ENCODE measurements around the gene SYT9.

Gene SYT9

DNA sequence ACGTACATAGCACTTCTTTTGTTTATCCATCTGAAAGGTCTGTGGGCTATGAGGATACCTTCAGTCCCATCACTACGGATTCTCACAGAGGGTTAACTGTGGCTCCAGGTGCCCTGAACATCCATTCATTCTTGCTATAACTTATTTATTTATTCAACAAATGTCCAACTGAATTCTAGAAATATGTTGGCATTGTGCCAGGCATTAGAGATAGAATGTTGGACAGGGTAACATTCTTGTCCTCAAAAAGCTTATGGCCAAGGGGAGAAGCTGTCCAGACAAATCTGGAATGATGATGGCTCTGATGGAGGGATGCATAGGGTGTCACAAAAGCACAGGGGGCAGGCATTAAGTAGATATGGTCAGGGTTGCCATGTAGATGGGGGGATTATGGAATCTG, 242.0 kb downstream of the SYT9 start:
- no peak overlapping the region for H3K27ac ChIP-seq (ENCODE audit: low read depth, low read length)
- H3K4me1 ChIP-seq (ENCODE audit: control insufficient read depth in 1 of 2, insufficient read depth in 2 of 2, low read length in 2 of 2): peaks cover 17 to 19% of the 10 kb centered on the region in 2 donors
- H3K9ac ChIP-seq (ENCODE audit: low read depth in 1 of 2, low read length in 2 of 2): no peak overlapping the region
- H3K36me3 ChIP-seq (ENCODE audit: control insufficient read depth in 1 of 2, insufficient read depth in 2 of 2, low read length in 2 of 2): no peaks in the 10 kb centered on the region
- H3K4me3 ChIP-seq (ENCODE audit: low read depth in 1 of 2, low read length in 2 of 2): no peak overlapping the region
- no peaks in the 10 kb centered on the region for H3K9me3 ChIP-seq (ENCODE audit: control insufficient read depth in 1 of 2, low read length in 2 of 2)
- no peaks in the 10 kb centered on the region for H3K27me3 ChIP-seq (ENCODE audit: control insufficient read depth in 1 of 2, insufficient read depth in 2 of 2, low read length in 2 of 2)

DNA sequence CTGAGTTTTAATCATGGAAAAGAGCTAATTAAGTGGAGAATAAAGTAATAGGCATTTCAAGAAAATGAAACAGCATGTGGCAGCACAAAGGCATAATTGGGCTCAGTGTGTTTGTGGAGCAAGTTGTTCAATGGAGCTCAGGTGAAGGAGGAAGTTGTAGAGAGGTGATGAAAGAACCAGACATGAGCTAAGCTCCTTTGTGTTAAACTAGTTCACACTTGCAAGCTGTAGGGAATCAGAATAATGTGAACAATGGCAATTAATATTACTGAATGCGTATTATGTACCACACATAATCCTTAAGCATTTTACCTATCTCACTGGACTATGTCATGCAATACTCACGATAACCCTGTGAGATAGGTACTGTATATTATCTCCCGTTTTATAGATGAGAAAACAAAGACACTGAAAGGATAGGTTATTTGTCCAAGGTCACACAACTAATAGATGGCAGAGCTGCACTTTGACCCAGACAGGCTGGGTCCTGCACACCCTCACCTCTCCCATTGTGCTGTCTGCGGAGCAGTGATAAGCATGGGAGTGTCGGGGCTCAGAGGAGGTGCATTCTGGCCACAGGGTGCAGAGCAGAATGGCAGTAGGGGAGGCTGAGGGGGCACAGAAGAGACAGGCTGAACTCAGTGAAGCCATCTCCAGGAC, 242.5 kb downstream of the SYT9 start:
- H3K27ac ChIP-seq (ENCODE audit: low read depth, low read length): no peak overlapping the region
- H3K9ac ChIP-seq (ENCODE audit: low read depth in 1 of 2, low read length in 2 of 2): no peak overlapping the region
- H3K4me1 ChIP-seq (ENCODE audit: control insufficient read depth in 1 of 2, insufficient read depth in 2 of 2, low read length in 2 of 2): peaks cover 17 to 19% of the 10 kb centered on the region in 2 donors

DNA sequence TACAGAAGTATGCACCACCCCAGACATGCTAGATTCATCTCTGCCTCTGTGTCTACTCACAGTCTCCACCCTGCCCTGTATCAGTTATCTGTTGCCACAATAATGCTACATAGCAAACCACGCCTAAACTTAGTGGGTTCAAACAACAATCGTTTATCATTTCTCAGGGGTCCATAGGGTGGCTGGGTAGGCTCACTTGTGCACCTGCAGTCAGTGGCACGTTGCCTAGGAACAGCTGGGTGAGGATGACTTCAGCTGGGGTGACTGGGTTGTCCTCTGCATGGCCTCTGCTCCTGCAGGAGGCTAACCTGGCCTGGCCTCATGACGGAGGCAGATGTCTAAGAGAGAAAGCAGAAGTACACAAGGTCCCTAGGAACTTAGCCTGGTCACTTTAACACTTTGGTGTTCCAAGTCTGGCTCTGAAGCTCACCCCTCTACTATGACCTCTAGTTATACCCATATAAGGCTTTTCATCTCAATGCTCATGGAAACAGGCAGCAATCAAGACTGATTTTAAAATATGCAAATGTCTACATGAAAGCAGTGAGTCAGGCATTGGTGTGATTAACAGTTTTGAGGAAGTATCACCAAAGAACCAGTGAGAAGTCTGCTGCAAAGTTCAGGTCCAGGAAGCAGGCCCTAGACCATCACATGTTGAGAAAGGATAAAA, 244.3 kb downstream of the SYT9 start:
- no peaks in the 10 kb centered on the region for H3K27me3 ChIP-seq (ENCODE audit: control insufficient read depth in 1 of 2, insufficient read depth in 2 of 2, low read length in 2 of 2)
- no peak overlapping the region for H3K9ac ChIP-seq (ENCODE audit: low read depth in 1 of 2, low read length in 2 of 2)
- no peaks in the 10 kb centered on the region for H3K36me3 ChIP-seq (ENCODE audit: control insufficient read depth in 1 of 2, insufficient read depth in 2 of 2, low read length in 2 of 2)
- H3K4me3 ChIP-seq (ENCODE audit: low read depth in 1 of 2, low read length in 2 of 2): no peak overlapping the region
- no peaks in the 10 kb centered on the region for H3K9me3 ChIP-seq (ENCODE audit: control insufficient read depth in 1 of 2, low read length in 2 of 2)
- peaks cover 17 to 19% of the 10 kb centered on the region in 2 donors for H3K4me1 ChIP-seq (ENCODE audit: control insufficient read depth in 1 of 2, insufficient read depth in 2 of 2, low read length in 2 of 2)
- H3K27ac ChIP-seq (ENCODE audit: low read depth, low read length): no peak overlapping the region

More for the DNA sequence above, 242.5 kb downstream of the SYT9 start:
- no peaks in the 10 kb centered on the region for H3K36me3 ChIP-seq (ENCODE audit: control insufficient read depth in 1 of 2, insufficient read depth in 2 of 2, low read length in 2 of 2)
- no peaks in the 10 kb centered on the region for H3K27me3 ChIP-seq (ENCODE audit: control insufficient read depth in 1 of 2, insufficient read depth in 2 of 2, low read length in 2 of 2)
- no peak overlapping the region for H3K4me3 ChIP-seq (ENCODE audit: low read depth in 1 of 2, low read length in 2 of 2)
- H3K9me3 ChIP-seq (ENCODE audit: control insufficient read depth in 1 of 2, low read length in 2 of 2): no peaks in the 10 kb centered on the region

DNA sequence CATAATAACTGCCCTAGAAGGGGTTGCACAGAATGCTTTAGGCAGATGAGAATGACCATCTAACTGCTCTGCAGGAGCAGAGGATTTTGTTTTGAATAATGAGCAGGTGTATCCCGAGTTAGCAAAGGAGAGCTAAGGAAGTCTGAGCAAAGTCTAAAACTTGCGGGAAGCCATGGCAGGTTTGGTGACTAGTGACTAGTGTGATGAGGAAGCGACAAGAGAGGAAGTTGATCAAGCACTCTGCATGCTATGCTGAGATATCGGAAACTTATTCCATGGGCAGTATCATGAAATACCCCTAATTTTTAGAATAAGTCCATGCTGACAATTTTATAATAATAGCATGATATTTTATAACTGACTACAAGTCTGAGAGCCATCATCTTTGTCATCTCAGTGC, 246.5 kb downstream of the SYT9 start:
- Histone ChIP-seq H3K9ac (ENCODE audit: low read depth in 1 of 2, low read length in 2 of 2) (no peak overlapping the region), H3K4me3 (ENCODE audit: low read depth in 1 of 2, low read length in 2 of 2) (no peak overlapping the region), H3K9me3 (ENCODE audit: control insufficient read depth in 1 of 2, low read length in 2 of 2) (no peaks in the 10 kb centered on the region), H3K27ac (ENCODE audit: low read depth, low read length) (no peak overlapping the region), H3K36me3 (ENCODE audit: control insufficient read depth in 1 of 2, insufficient read depth in 2 of 2, low read length in 2 of 2) (no peaks in the 10 kb centered on the region), H3K27me3 (ENCODE audit: control insufficient read depth in 1 of 2, insufficient read depth in 2 of 2, low read length in 2 of 2) (no peaks in the 10 kb centered on the region), H3K4me1 (ENCODE audit: control insufficient read depth in 1 of 2, insufficient read depth in 2 of 2, low read length in 2 of 2) (peaks cover 17 to 19% of the 10 kb centered on the region in 2 donors)

DNA sequence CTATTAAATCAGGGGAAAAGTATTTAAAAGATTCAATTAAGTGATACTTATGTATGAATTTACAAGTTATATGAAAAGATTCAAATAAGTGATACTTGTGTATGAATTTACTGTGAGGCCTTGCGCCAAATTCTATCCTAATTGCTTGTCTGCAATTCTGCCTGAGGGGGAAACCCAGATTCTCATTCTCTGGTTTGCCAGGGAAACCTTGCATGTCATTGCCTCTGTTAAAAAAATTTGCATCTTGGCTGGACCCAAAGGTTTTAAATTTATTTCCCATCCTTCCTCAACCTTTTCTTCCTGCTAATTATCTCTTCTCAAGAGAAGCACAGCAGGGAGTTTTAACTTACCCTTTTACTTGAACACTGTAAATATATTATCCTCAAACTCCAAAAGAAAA, 247.4 kb downstream of the SYT9 start:
- Histone ChIP-seq H3K27ac (ENCODE audit: low read depth, low read length) (no peak overlapping the region), H3K9ac (ENCODE audit: low read depth in 1 of 2, low read length in 2 of 2) (no peak overlapping the region), H3K9me3 (ENCODE audit: control insufficient read depth in 1 of 2, low read length in 2 of 2) (no peaks in the 10 kb centered on the region), H3K27me3 (ENCODE audit: control insufficient read depth in 1 of 2, insufficient read depth in 2 of 2, low read length in 2 of 2) (no peaks in the 10 kb centered on the region), H3K4me3 (ENCODE audit: low read depth in 1 of 2, low read length in 2 of 2) (no peak overlapping the region), H3K4me1 (ENCODE audit: control insufficient read depth in 1 of 2, insufficient read depth in 2 of 2, low read length in 2 of 2) (peaks cover 12 to 17% of the 10 kb centered on the region in 2 donors), H3K36me3 (ENCODE audit: control insufficient read depth in 1 of 2, insufficient read depth in 2 of 2, low read length in 2 of 2) (no peaks in the 10 kb centered on the region)

DNA sequence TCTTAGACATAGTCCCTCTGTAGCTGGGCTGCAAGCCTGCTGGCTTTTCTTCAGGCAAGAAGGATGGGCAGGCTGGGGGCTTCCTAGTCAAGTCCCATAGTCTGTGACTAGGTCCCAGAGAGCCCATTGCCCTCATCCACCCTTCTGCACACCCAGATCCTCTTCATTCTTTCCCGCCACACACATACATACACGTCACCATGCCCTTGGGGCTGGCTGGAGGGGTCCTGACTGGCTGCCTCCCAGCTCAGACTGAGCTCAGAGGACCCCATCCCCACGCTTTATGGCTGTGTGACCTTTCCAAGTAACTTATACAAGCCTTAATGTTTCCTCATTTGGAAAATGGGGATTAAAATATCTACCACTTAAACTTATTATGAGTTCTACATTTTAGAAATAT, 248.5 kb downstream of the SYT9 start:
- Histone ChIP-seq H3K9me3 (ENCODE audit: control insufficient read depth in 1 of 2, low read length in 2 of 2) (no peaks in the 10 kb centered on the region), H3K27me3 (ENCODE audit: control insufficient read depth in 1 of 2, insufficient read depth in 2 of 2, low read length in 2 of 2) (no peaks in the 10 kb centered on the region), H3K4me1 (ENCODE audit: control insufficient read depth in 1 of 2, insufficient read depth in 2 of 2, low read length in 2 of 2) (peaks cover 5 to 12% of the 10 kb centered on the region in 2 donors), H3K27ac (ENCODE audit: low read depth, low read length) (no peak overlapping the region), H3K36me3 (ENCODE audit: control insufficient read depth in 1 of 2, insufficient read depth in 2 of 2, low read length in 2 of 2) (no peaks in the 10 kb centered on the region), H3K4me3 (ENCODE audit: low read depth in 1 of 2, low read length in 2 of 2) (no peak overlapping the region), H3K9ac (ENCODE audit: low read depth in 1 of 2, low read length in 2 of 2) (no peak overlapping the region)

DNA sequence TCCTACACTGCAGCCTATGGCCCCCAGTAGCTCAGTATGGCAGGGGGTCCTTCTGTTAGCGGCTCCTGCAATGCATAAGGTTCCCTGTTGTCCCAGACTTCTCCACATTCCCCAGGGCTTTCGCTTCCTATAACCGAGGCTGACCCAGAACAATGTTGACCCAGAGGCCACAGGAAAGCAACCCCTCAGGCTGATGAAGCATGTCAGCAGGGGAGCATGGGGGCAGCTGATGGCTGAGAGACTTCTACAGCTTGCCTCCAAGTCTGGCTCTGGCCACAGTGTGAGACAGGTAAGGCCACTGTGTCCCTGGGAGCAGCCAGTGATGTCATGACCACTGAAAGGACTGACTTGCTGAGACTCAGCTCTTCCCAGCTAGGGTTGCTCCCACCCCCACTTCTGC, 249.5 kb downstream of the SYT9 start:
- Histone ChIP-seq H3K4me3 (ENCODE audit: low read depth in 1 of 2, low read length in 2 of 2) (no peak overlapping the region), H3K27me3 (ENCODE audit: control insufficient read depth in 1 of 2, insufficient read depth in 2 of 2, low read length in 2 of 2) (no peaks in the 10 kb centered on the region), H3K36me3 (ENCODE audit: control insufficient read depth in 1 of 2, insufficient read depth in 2 of 2, low read length in 2 of 2) (no peaks in the 10 kb centered on the region), H3K9me3 (ENCODE audit: control insufficient read depth in 1 of 2, low read length in 2 of 2) (no peaks in the 10 kb centered on the region), H3K9ac (ENCODE audit: low read depth in 1 of 2, low read length in 2 of 2) (no peak overlapping the region), H3K4me1 (ENCODE audit: control insufficient read depth in 1 of 2, insufficient read depth in 2 of 2, low read length in 2 of 2) (peaks cover 0 to 3% of the 10 kb centered on the region in 2 donors), H3K27ac (ENCODE audit: low read depth, low read length) (no peak overlapping the region)

DNA sequence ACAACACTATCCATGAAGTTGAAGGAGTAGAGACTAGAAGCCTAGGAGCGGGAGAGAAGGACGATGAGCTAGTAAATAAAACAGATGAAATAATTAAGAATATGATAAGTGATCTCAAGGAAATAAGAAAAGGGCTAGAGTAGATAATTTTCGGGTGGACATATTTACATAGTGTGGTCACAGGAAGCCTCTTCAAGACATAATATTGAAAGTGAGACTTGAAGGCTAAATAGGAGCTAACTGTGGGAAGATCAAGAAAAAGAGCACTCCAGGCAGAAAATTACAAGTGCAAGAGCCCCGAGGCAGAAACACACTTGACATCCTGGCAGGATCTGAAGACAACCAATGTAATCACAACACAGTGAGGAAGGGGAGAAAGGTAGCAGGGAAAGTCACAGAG, 250.2 kb downstream of the SYT9 start:
- Histone ChIP-seq H3K27ac (ENCODE audit: low read depth, low read length) (no peak overlapping the region), H3K9ac (ENCODE audit: low read depth in 1 of 2, low read length in 2 of 2) (no peak overlapping the region), H3K4me1 (ENCODE audit: control insufficient read depth in 1 of 2, insufficient read depth in 2 of 2, low read length in 2 of 2) (peaks cover 0 to 3% of the 10 kb centered on the region in 2 donors), H3K36me3 (ENCODE audit: control insufficient read depth in 1 of 2, insufficient read depth in 2 of 2, low read length in 2 of 2) (no peaks in the 10 kb centered on the region), H3K27me3 (ENCODE audit: control insufficient read depth in 1 of 2, insufficient read depth in 2 of 2, low read length in 2 of 2) (no peaks in the 10 kb centered on the region), H3K9me3 (ENCODE audit: control insufficient read depth in 1 of 2, low read length in 2 of 2) (no peaks in the 10 kb centered on the region), H3K4me3 (ENCODE audit: low read depth in 1 of 2, low read length in 2 of 2) (no peak overlapping the region)

DNA sequence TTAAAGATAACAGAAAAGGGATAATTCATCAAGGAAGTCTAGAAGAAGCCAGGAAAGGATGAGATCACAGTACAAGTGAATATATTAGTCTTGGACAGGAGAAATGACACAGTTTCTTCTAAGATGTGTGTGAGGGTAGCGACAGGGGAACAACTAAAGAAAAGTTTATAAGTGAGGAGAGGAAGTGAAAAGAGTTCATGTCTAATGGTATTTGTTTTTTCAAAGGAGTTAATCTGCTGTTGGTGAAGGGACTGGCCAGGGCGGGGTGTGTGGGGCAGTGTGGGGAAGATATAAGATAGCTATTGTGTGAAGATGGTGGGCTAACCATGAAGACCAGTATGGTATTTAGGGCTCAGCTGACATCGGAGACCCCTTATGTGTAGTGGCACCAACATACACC, 254.5 kb downstream of the SYT9 start:
- Histone ChIP-seq H3K36me3 (ENCODE audit: control insufficient read depth in 1 of 2, insufficient read depth in 2 of 2, low read length in 2 of 2) (peaks cover 0 to 2% of the 10 kb centered on the region in 2 donors), H3K4me3 (ENCODE audit: low read depth in 1 of 2, low read length in 2 of 2) (no peak overlapping the region), H3K9me3 (ENCODE audit: control insufficient read depth in 1 of 2, low read length in 2 of 2) (no peaks in the 10 kb centered on the region), H3K4me1 (ENCODE audit: control insufficient read depth in 1 of 2, insufficient read depth in 2 of 2, low read length in 2 of 2) (peaks cover under 1 to 9% of the 10 kb centered on the region in 2 donors), H3K27me3 (ENCODE audit: control insufficient read depth in 1 of 2, insufficient read depth in 2 of 2, low read length in 2 of 2) (no peaks in the 10 kb centered on the region), H3K27ac (ENCODE audit: low read depth, low read length) (no peak overlapping the region), H3K9ac (ENCODE audit: low read depth in 1 of 2, low read length in 2 of 2) (no peak overlapping the region)

DNA sequence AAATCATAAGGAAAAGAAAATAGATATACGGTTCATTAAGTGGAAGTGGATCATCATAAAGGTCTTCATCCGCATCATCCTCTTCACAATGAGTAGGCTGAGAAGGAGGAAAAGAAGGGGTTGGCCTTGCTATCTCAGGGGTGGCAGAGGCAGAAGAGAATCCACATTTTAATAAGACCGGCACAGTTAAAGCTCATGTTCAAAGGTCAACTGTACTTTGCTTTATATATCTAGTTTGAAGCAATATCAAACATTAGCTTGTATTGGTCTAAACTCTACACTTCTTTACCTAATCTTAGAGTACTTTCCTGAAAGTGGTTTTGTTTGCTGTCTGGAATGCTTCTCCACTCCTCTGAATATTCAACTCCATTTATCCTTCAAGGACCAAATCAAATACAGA, 256.4 kb downstream of the SYT9 start:
- H3K4me3 ChIP-seq (ENCODE audit: low read depth in 1 of 2, low read length in 2 of 2): no peak overlapping the region
- peaks cover 19 to 28% of the 10 kb centered on the region in 2 donors for H3K4me1 ChIP-seq (ENCODE audit: control insufficient read depth in 1 of 2, insufficient read depth in 2 of 2, low read length in 2 of 2)
- peaks cover 0 to 2% of the 10 kb centered on the region in 2 donors for H3K36me3 ChIP-seq (ENCODE audit: control insufficient read depth in 1 of 2, insufficient read depth in 2 of 2, low read length in 2 of 2)
- no peak overlapping the region for H3K27ac ChIP-seq (ENCODE audit: low read depth, low read length)
- no peaks in the 10 kb centered on the region for H3K27me3 ChIP-seq (ENCODE audit: control insufficient read depth in 1 of 2, insufficient read depth in 2 of 2, low read length in 2 of 2)
- no peak overlapping the region for H3K9ac ChIP-seq (ENCODE audit: low read depth in 1 of 2, low read length in 2 of 2)
- H3K9me3 ChIP-seq (ENCODE audit: control insufficient read depth in 1 of 2, low read length in 2 of 2): no peaks in the 10 kb centered on the region

Measured in duodenal mucosa (tissue), 2 donors.